Activated CD8-positive, alpha-beta T cell treated with anti-CD3 and anti-CD28 coated beads for 36 hours (primary cell): ENCODE data around the gene BTG1. TPM values are rescaled to one million over a fixed set of nuclear protein-coding genes. Genes with fewer than 3 reads are reported as not detected.
A peak's percentile ranks its signal among the peaks of the same experiment; 100 is the strongest.

Source experiments
- ATAC-seq: fragments of 200-7000 bp; cut with Tn5 transposase; one replicate; pipeline ENCODE4 v1.10.0; 2021; ENCODE audit warnings: mild to moderate bottlenecking, moderate library complexity
- CTCF ChIA-PET: fragments of 350-600 bp; sonication (Branson Sonifier 250); formaldehyde crosslinking; loops from one replicate; lab custom pipeline; 2021; ENCODE audit warnings: antibody characterized with exemption; lab: Charles Lee
- POLR2A ChIA-PET: fragments of 350-600 bp; sonication (Branson Sonifier 250); formaldehyde crosslinking; loops from one replicate; lab custom pipeline; 2021; ENCODE audit warnings: antibody characterized with exemption; lab: Charles Lee
- DNase-seq: peaks from one replicate; pipeline ENCODE4 v3.0.0-alpha.2; 2020
- H3K27ac Mint-ChIP-seq: one replicate; pipeline ENCODE4 v1.8.0; 2021; ENCODE audit warnings: mild to moderate bottlenecking, mixed read lengths
- H3K27me3 Mint-ChIP-seq: one replicate; pipeline ENCODE4 v1.8.0; 2021; ENCODE audit warnings: mixed read lengths
- H3K36me3 Mint-ChIP-seq: one replicate; pipeline ENCODE4 v1.8.0; 2021; ENCODE audit warnings: low read depth, mixed read lengths
- H3K4me1 Mint-ChIP-seq: one replicate; pipeline ENCODE4 v1.8.0; 2021; ENCODE audit warnings: low read depth, mixed read lengths
- H3K4me3 Mint-ChIP-seq: one replicate; pipeline ENCODE4 v1.8.0; 2021; ENCODE audit warnings: mild to moderate bottlenecking, moderate library complexity, mixed read lengths
- H3K9me3 Mint-ChIP-seq: one replicate; pipeline ENCODE4 v1.8.0; 2021; ENCODE audit warnings: mixed read lengths
- intact Hi-C: fragments of 100-400 bp; cut with micrococcal nuclease; formaldehyde crosslinking; loops from one replicate; pipeline ENCODE4 v1.10.0; 2022
- total RNA-seq, 2 experiments: library from RNA; stranded (reverse); gene quantifications; one replicate each; pipeline ENCODE4 v1.2.3, GENCODE V29; 2021
- TF ChIP-seq, protein P1 (sequence below): fragments of 200-600 bp; IDR thresholded peaks from one replicate; pipeline ENCODE4 v1.8.0; 2022; ENCODE audit warnings: antibody characterized with exemption, mild to moderate bottlenecking

BTG1 gene
- total RNA-seq, 2 experiments from 2014 or later: 197 to 200 TPM

DNA sequence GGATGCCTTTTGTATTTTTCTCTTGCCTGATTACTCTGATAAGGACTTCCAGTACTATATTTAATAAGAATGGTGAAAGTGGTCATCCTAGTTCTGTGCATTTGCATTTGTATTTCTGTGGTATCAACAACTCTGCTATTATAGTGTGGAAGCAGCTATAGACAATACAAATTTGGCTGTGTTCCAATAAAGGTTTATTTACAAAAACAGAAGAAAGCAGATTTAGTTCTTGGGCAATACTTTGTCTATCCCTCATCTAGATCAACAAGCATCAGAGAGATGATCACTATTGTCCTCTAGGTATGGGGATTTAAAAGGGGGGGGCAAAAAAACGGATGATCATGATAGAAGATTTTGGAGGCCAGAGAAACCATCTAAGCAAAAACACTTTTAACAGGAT, 19.1 kb upstream of the BTG1 start:
- ATAC-seq (no peak), DNase-seq (no peak)
- TF ChIP-seq, protein P1, sequence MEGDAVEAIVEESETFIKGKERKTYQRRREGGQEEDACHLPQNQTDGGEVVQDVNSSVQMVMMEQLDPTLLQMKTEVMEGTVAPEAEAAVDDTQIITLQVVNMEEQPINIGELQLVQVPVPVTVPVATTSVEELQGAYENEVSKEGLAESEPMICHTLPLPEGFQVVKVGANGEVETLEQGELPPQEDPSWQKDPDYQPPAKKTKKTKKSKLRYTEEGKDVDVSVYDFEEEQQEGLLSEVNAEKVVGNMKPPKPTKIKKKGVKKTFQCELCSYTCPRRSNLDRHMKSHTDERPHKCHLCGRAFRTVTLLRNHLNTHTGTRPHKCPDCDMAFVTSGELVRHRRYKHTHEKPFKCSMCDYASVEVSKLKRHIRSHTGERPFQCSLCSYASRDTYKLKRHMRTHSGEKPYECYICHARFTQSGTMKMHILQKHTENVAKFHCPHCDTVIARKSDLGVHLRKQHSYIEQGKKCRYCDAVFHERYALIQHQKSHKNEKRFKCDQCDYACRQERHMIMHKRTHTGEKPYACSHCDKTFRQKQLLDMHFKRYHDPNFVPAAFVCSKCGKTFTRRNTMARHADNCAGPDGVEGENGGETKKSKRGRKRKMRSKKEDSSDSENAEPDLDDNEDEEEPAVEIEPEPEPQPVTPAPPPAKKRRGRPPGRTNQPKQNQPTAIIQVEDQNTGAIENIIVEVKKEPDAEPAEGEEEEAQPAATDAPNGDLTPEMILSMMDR: no peak
- Mint-ChIP-seq H3K4me3 (no peak overlapping the region), H3K27me3 (no peaks in the 10 kb centered on the region), H3K4me1 (peaks cover 45% of the 10 kb centered on the region), H3K36me3 (no peaks in the 10 kb centered on the region), H3K9me3 (no peaks in the 10 kb centered on the region), H3K27ac (no peak overlapping the region)
- intact Hi-C loops: no loop called here
- POLR2A ChIA-PET: interaction anchor here (0.7 kb wide), 1 partner anchor 18 kb away, joined by 3 read pairs; no protein-coding TSS in a partner anchor
- CTCF ChIA-PET: no interaction called here

DNA sequence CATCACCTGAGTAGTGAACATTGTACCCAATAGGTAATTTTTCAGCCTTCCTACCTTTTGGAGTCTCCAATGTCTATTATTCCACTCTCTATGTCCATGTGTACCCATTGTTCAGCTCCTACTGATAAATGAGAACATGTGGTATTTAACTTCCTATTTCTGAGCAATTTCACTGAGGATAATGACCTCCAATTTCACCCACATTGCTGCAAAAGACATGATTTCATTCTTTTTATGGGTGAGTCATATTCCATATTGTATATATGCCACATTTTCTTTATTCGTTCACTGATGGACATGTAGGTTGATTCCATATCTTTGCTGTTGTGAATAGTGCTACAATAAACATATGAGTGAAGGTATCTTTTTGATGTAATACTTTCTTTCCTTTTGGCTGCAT, 16.4 kb upstream of the BTG1 start:
- no peaks in the 10 kb centered on the region for H3K9me3 Mint-ChIP-seq
- peaks cover 63% of the 10 kb centered on the region for H3K4me1 Mint-ChIP-seq
- ATAC-seq (peak; percentile 52), DNase-seq (no peak)
- ChIA-PET POLR2A (no interaction called here), CTCF (no interaction called here)
- no peak overlapping the region for H3K4me3 Mint-ChIP-seq
- no peaks in the 10 kb centered on the region for H3K27me3 Mint-ChIP-seq
- TF ChIP-seq, protein P1: no peak
- intact Hi-C loops: no loop called here
- H3K36me3 Mint-ChIP-seq: peaks cover 2% of the 10 kb centered on the region
- no peak overlapping the region for H3K27ac Mint-ChIP-seq

GRCh38 chr12:92158796-92159439, 13.3 kb upstream of the BTG1 start:
- intact Hi-C loops: no loop called here
- TF ChIP-seq, protein P1: no peak
- Mint-ChIP-seq H3K36me3 (peaks cover 5% of the 10 kb centered on the region), H3K4me3 (peak overlapping the region; percentile 47), H3K27ac (peak overlapping the region; percentile 90), H3K9me3 (no peaks in the 10 kb centered on the region), H3K4me1 (peaks cover 64% of the 10 kb centered on the region), H3K27me3 (no peaks in the 10 kb centered on the region)
- POLR2A ChIA-PET: interaction anchor here (0.6 kb wide), 2 partner anchors 13 to 249 kb away, joined by 3 read pairs; no protein-coding TSS in a partner anchor
- ATAC-seq (peak; percentile 58), DNase-seq (no peak)
- CTCF ChIA-PET: interaction anchor here (1.5 kb wide), 1 partner anchor 13 kb away, joined by 4 read pairs; no protein-coding TSS in a partner anchor

DNA sequence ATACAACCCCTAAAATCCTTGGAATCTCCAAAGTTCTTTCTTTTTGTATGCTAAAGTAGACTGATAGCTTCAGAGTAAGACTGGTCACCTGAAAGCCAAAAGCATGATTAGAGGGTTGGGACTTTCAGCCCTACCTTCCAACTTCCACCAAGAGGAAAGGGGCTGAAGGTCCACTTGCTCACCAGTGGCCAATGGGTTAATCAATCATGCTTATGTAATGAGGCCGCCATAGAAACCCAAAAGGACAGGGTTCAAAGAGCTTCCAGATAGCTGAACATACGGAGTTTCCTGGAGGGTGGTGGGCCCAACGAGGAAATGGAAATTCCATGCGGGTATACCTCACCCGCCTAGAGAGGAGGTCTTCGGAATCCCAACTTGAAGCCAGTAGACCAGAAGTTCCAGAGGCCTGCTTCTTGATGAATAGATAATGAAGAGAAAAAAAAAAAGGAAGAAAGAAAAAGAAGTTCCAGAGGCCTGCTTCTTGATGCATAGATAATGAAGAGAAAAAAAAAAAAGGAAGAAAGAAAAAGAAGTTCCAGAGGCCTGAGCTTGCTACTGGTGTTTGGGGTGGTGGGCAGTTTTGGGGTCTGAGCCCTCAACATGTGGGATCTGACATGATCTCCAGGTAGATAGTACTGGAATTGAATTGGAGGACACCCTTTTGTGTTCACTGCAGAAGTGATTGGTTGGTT, 11.2 kb upstream of the BTG1 start:
- intact Hi-C loops: no loop called here
- H3K4me3 Mint-ChIP-seq: no peak overlapping the region
- H3K36me3 Mint-ChIP-seq: peaks cover 7% of the 10 kb centered on the region
- peaks cover 52% of the 10 kb centered on the region for H3K4me1 Mint-ChIP-seq
- POLR2A ChIA-PET: interaction anchor here (1.4 to 1.8 kb wide), 2 partner anchors 10 to 243 kb away, joined by 3 to 12 read pairs; partner anchors contain the start of gene BTG1
- H3K27me3 Mint-ChIP-seq: no peaks in the 10 kb centered on the region
- ATAC-seq: no peak
- TF ChIP-seq, protein P1: no peak
- H3K9me3 Mint-ChIP-seq: no peaks in the 10 kb centered on the region
- CTCF ChIA-PET: interaction anchor here (1.2 kb wide), 1 partner anchor 11 kb away, joined by 4 read pairs; the partner anchor contains the start of gene BTG1
- no peak for DNase-seq
- no peak overlapping the region for H3K27ac Mint-ChIP-seq
